Suprapubic skin (tissue), 4 donors: ENCODE data around the gene FOXF1. TPM values are rescaled to one million over a fixed set of nuclear protein-coding genes. Genes with fewer than 3 reads are reported as not detected.
A peak's percentile ranks its signal among the peaks of the same experiment; 100 is the strongest.

Source experiments
- DNase-seq, 2 donors: peaks; one replicate each; pipeline ENCODE4 v3.0.0-alpha.2; 2019; ENCODE audit warnings: low spot score in 2 of 2
- H3K27ac ChIP-seq: fragments of 200-600 bp; sonication (generic); one replicate; pipeline ENCODE4 v1.5.1; 2019
- H3K27me3 ChIP-seq: fragments of 200-600 bp; sonication (generic); one replicate; pipeline ENCODE4 v1.5.1; 2019
- H3K36me3 ChIP-seq: fragments of 200-600 bp; sonication (generic); one replicate; pipeline ENCODE4 v1.5.1; 2019
- H3K4me1 ChIP-seq: fragments of 200-600 bp; sonication (generic); one replicate; pipeline ENCODE4 v1.5.1; 2019
- H3K4me3 ChIP-seq: fragments of 200-600 bp; sonication (generic); one replicate; pipeline ENCODE4 v1.5.1; 2019; ENCODE audit warnings: mild to moderate bottlenecking
- H3K9me3 ChIP-seq: fragments of 200-600 bp; sonication (generic); one replicate; pipeline ENCODE4 v1.5.1; 2019
- CTCF ChIP-seq, 2 donors: fragments of 200-600 bp in 1 of 2; fragments of 450-650 bp in 1 of 2; sonication (generic) in 1 of 2; IDR thresholded peaks; one replicate each; pipeline ENCODE4 v1.5.1; 2016 to 2019; ENCODE audit warnings: antibody characterized with exemption in 2 of 2, mild to moderate bottlenecking in 1 of 2, moderate library complexity in 1 of 2
- EP300 ChIP-seq: sonication (generic); formaldehyde crosslinking; IDR thresholded peaks from one replicate; pipeline ENCODE4 v1.6.1; 2017; ENCODE audit warnings: antibody characterized with exemption
- POLR2A ChIP-seq, 2 donors: fragments of 450-650 bp; IDR thresholded peaks; one replicate each; pipeline ENCODE4 v1.6.1; 2017; ENCODE audit warnings: antibody characterized with exemption in 2 of 2, mild to moderate bottlenecking in 2 of 2, moderate library complexity in 2 of 2
- POLR2AphosphoS5 ChIP-seq, 3 donors: sonication (generic); formaldehyde crosslinking; IDR thresholded peaks; one replicate each; pipeline ENCODE4 v1.6.1; 2017; ENCODE audit warnings: antibody characterized with exemption in 3 of 3
- WGBS: methylation state at CpG from one replicate; pipeline ENCODE4 v1.1.5; 2018; 5-methylcytosine and 5-hydroxymethylcytosine counted together
- total RNA-seq, 4 donors: library from RNA; depleted of rRNA; stranded (reverse); fragments of >200 nt; gene quantifications; one replicate each; pipeline ENCODE4 v1.1.0, GENCODE V29; 2016

FOXF1 gene
- total RNA-seq, 4 donors from 2014 or later: 0.11 to 0.59 (median 0.21) TPM; not detected in 1

DNA sequence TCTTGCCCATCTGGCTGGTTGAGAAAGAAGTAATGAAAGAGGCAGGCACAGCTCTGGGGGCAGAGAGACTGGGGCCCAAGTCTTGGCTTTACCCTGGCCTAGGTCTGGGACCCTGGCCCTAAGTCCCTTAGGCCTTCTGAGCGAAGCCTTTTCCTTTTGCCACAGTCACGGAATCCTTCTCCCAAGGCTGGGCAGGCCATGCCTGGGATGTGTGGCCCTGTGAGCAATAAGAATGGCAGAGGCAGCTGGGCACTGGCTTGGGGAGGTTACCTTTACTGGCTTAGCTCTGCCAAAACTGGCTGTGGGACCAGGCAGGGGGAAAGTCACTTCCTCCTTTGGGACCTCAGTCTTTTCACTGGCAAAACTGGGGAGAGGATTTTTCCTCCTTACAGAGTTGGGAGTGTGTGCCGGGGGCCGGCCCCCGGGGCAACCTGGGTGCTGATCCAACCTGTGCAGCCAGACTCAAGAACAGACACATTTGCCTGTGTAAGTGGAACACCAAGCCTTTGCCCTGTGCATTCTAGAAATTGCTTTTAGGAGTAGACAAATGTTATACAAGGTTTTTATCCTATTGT is 12.9 kb downstream of the FOXF1 start:
- Histone ChIP-seq H3K9me3 (no peaks in the 10 kb centered on the region), H3K4me1 (peaks cover 11% of the 10 kb centered on the region), H3K4me3 (no peak overlapping the region), H3K36me3 (no peaks in the 10 kb centered on the region), H3K27ac (no peak overlapping the region), H3K27me3 (peaks cover 50% of the 10 kb centered on the region)
- TF ChIP-seq POLR2A (IDR thresholded peaks at IDR 0.05) (no peak), CTCF (IDR thresholded peaks at IDR 0.05) (no peak), POLR2AphosphoS5 (IDR thresholded peaks at IDR 0.05) (no peak), EP300 (no peak)
- 75% methylated on average over 5 of the region's 5 CpGs for WGBS
- no peak for DNase-seq

GRCh38 chr16:86524029-86524428 is 13.7 kb downstream of the FOXF1 start:
- no peaks in the 10 kb centered on the region for H3K36me3 ChIP-seq
- no peak overlapping the region for H3K27ac ChIP-seq
- DNase-seq: no peak
- H3K4me3 ChIP-seq: no peak overlapping the region
- 52% methylated on average over 6 of the region's 6 CpGs for WGBS
- peaks cover 11% of the 10 kb centered on the region for H3K4me1 ChIP-seq
- no peak for TF ChIP-seq EP300
- no peak for TF ChIP-seq POLR2AphosphoS5 (IDR thresholded peaks at IDR 0.05)
- TF ChIP-seq POLR2A (IDR thresholded peaks at IDR 0.05): no peak
- TF ChIP-seq CTCF (IDR thresholded peaks at IDR 0.05): no peak
- peaks cover 42% of the 10 kb centered on the region for H3K27me3 ChIP-seq
- no peaks in the 10 kb centered on the region for H3K9me3 ChIP-seq

DNA sequence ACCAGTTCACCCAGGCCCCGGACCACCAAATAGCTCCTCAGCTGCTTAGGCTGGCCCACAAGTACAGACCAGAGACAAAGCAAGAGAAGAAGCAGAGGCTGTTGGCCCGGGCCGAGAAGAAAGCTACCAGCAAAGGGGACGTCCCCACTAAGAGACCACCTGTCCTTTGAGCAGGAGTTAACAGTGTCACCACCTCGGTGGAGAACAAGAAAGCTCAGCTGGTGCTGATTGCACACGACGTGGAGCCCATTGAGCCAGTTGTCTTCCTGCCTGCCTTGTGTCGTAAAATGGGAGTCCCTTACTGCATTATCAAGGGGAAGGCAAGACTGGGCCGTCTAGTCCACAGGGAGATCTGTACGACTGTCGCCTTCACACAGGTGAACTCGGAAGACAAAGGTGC is 15.4 kb downstream of the FOXF1 start:
- no peaks in the 10 kb centered on the region for H3K36me3 ChIP-seq
- no peaks in the 10 kb centered on the region for H3K4me1 ChIP-seq
- WGBS: 62% methylated on average over 12 of the region's 12 CpGs
- H3K9me3 ChIP-seq: no peaks in the 10 kb centered on the region
- H3K27ac ChIP-seq: no peak overlapping the region
- no peak for TF ChIP-seq POLR2A (IDR thresholded peaks at IDR 0.05)
- no peak for TF ChIP-seq POLR2AphosphoS5 (IDR thresholded peaks at IDR 0.05)
- no peak for TF ChIP-seq CTCF (IDR thresholded peaks at IDR 0.05)
- TF ChIP-seq EP300: no peak
- DNase-seq: no peak
- H3K27me3 ChIP-seq: peaks cover 28% of the 10 kb centered on the region
- no peak overlapping the region for H3K4me3 ChIP-seq

DNA sequence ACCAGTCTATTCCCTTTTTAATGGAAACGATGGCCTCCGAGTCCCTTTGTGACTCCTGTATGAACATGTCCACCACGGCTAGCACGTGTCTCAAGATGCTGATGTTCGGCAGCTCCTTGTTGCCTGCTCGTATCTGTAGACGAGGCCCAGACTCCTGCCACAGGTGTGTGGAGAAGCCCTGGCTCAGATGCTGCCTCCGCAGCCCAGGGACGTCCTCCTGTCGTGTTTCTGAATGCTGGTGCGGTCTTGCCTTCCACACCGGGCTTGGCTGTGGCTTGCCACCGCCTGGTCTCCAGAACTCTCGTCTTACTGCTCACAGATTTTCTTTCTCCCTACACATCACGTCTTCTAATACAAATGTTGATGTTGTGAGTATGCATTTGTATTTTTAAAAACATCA is 17.0 kb downstream of the FOXF1 start:
- no peak for DNase-seq
- peaks cover 13% of the 10 kb centered on the region for H3K27me3 ChIP-seq
- H3K4me3 ChIP-seq: no peak overlapping the region
- H3K4me1 ChIP-seq: no peaks in the 10 kb centered on the region
- no peaks in the 10 kb centered on the region for H3K9me3 ChIP-seq
- H3K36me3 ChIP-seq: peaks cover 3% of the 10 kb centered on the region
- 91% methylated on average over 15 of the region's 15 CpGs for WGBS
- H3K27ac ChIP-seq: no peak overlapping the region
- TF ChIP-seq POLR2AphosphoS5 (IDR thresholded peaks at IDR 0.05) (no peak), POLR2A (IDR thresholded peaks at IDR 0.05) (no peak), EP300 (no peak), CTCF (IDR thresholded peaks at IDR 0.05) (no peak)

- TF ChIP-seq CTCF (IDR thresholded peaks at IDR 0.05) (no peak), POLR2AphosphoS5 (IDR thresholded peaks at IDR 0.05) (no peak), POLR2A (IDR thresholded peaks at IDR 0.05) (no peak), EP300 (no peak)
- no peaks in the 10 kb centered on the region for H3K4me1 ChIP-seq
- H3K36me3 ChIP-seq: peaks cover 7% of the 10 kb centered on the region
- 93% methylated on average over 32 of the region's 38 CpGs for WGBS
- H3K27me3 ChIP-seq: peaks cover 4% of the 10 kb centered on the region
- H3K9me3 ChIP-seq: no peaks in the 10 kb centered on the region
- no peak overlapping the region for H3K27ac ChIP-seq
- peak in 1 of 2 donors; percentile 44 for DNase-seq
- H3K4me3 ChIP-seq: no peak overlapping the region
Observed at GRCh38 chr16:86528061-86528929, 18.0 kb downstream of the FOXF1 start.
